Neural cell (in vitro differentiated cells): Measurements from ENCODE around the gene ADAM10.

ENCODE experiments used
- MXI1 ChIP-seq: fragments of 450-650 bp; conservative IDR thresholded peaks from 2 replicates; pipeline ENCODE4 v1.6.1; 2014; ENCODE audit warnings: antibody characterized with exemption, mild to moderate bottlenecking; ENCODE audit not compliant: poor library complexity, severe bottlenecking
- SMC3 ChIP-seq: fragments of 450-650 bp; conservative IDR thresholded peaks from 2 replicates; pipeline ENCODE4 v1.6.1; 2014; ENCODE audit warnings: antibody characterized with exemption, mild to moderate bottlenecking, moderate library complexity; ENCODE audit not compliant: poor library complexity
- TF ChIP-seq, protein P1 (sequence below): fragments of 450-650 bp; IDR thresholded peaks from 2 replicates; pipeline ENCODE4 v1.5.1; 2014; ENCODE audit warnings: antibody characterized with exemption, mild to moderate bottlenecking, moderate library complexity; ENCODE audit not compliant: poor library complexity, severe bottlenecking

DNA sequence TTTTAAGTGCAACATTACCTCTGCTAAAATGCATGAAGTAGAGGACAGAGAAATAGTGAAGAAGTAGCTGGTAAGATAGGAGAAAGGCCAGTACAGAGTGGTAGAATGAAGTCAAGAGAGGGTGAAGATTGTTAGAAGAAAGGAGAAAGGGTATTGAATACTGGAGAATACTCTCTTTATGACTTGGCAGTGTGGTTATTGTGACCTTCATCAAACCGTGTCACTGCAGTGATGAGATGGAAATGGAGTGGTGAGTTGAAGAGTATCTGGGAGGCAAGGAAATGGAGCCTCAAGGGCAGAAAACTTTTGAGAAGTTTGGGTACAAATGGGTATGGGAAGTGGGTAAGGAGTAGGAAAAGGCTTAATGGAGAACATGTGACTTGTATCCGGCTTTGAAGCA lies 46.3 kb upstream of the ADAM10 start:
- TF ChIP-seq, protein P1, sequence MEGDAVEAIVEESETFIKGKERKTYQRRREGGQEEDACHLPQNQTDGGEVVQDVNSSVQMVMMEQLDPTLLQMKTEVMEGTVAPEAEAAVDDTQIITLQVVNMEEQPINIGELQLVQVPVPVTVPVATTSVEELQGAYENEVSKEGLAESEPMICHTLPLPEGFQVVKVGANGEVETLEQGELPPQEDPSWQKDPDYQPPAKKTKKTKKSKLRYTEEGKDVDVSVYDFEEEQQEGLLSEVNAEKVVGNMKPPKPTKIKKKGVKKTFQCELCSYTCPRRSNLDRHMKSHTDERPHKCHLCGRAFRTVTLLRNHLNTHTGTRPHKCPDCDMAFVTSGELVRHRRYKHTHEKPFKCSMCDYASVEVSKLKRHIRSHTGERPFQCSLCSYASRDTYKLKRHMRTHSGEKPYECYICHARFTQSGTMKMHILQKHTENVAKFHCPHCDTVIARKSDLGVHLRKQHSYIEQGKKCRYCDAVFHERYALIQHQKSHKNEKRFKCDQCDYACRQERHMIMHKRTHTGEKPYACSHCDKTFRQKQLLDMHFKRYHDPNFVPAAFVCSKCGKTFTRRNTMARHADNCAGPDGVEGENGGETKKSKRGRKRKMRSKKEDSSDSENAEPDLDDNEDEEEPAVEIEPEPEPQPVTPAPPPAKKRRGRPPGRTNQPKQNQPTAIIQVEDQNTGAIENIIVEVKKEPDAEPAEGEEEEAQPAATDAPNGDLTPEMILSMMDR = no peak
- TF ChIP-seq MXI1 (no peak), SMC3 (no peak)
